ENCODE measurements around the gene OASL.
"Not testable (repeated sequence)": the region's sequence is repeated elsewhere in the genome, so short reads cannot be mapped to it uniquely, and the experiment has no call there.

DNA sequence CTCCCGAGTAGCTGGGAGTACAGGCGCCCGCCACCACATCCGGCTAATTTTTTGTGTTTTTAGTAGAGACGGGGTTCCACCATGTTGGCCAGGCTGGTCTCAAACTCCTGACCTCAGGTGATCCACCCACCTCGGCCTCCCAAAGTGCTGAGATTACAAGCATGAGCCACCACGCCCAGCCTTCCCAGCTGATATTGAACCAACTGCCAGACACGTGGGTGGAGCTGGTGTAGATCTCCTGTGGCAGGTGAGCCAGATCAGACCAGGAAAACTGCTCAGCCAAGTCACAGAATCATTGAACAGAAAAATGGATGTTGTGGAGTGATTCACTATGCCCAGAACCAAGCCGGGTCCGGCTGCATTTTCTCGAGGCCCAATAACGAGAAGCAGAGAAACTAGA is 8.4 kb upstream of the OASL start:
- TF ChIP-seq, protein P1, sequence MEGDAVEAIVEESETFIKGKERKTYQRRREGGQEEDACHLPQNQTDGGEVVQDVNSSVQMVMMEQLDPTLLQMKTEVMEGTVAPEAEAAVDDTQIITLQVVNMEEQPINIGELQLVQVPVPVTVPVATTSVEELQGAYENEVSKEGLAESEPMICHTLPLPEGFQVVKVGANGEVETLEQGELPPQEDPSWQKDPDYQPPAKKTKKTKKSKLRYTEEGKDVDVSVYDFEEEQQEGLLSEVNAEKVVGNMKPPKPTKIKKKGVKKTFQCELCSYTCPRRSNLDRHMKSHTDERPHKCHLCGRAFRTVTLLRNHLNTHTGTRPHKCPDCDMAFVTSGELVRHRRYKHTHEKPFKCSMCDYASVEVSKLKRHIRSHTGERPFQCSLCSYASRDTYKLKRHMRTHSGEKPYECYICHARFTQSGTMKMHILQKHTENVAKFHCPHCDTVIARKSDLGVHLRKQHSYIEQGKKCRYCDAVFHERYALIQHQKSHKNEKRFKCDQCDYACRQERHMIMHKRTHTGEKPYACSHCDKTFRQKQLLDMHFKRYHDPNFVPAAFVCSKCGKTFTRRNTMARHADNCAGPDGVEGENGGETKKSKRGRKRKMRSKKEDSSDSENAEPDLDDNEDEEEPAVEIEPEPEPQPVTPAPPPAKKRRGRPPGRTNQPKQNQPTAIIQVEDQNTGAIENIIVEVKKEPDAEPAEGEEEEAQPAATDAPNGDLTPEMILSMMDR (IDR thresholded peaks at IDR 0.05) = not testable (repeated sequence)
- not testable (repeated sequence) for TF ChIP-seq POLR2A (IDR thresholded peaks at IDR 0.05)
